Measurements from ENCODE around the gene WDR59. TPM values are rescaled to one million over a fixed set of nuclear protein-coding genes. Genes with fewer than 3 reads are reported as not detected.
"Not testable (repeated sequence)": the region's sequence is repeated elsewhere in the genome, so short reads cannot be mapped to it uniquely, and the experiment has no call there.

The WDR59 gene
- total RNA-seq, 1 donor from 2014 or later: 23.4 TPM

DNA sequence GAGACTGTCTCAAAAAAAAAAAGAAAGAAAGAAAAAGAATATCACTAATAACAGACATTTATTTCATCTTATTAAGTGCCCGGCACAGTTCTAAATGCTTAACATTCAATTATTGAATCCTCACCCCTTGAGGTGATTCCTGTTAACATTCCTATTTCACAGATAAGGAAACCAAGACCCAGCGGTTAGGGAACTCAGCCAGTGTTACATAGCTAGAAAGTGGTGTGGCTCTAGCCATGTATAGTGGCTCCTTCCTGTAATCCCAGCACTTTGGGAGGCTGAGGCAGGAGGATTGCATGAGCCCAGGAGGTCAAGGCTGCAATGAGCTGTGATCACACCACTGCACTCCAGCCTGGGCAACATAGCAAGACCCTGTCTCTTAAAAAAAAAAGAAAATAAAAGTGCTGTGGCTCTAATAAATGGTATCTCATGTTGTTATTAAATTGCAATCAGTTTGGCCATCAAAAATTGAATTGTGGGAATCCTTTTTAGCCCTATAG is 42.0 kb upstream of the WDR59 start:
- H3K4me3 ChIP-seq (ENCODE audit: low read depth, low read length): no peak overlapping the region
- H3K27me3 ChIP-seq (ENCODE audit: control insufficient read depth, insufficient read depth, low read length): no peaks in the 10 kb centered on the region
- no peaks in the 10 kb centered on the region for H3K36me3 ChIP-seq (ENCODE audit: control insufficient read depth, insufficient read depth, low read length)
- DNase-seq (ENCODE audit: low read depth): no peak
- TF ChIP-seq, protein P1, sequence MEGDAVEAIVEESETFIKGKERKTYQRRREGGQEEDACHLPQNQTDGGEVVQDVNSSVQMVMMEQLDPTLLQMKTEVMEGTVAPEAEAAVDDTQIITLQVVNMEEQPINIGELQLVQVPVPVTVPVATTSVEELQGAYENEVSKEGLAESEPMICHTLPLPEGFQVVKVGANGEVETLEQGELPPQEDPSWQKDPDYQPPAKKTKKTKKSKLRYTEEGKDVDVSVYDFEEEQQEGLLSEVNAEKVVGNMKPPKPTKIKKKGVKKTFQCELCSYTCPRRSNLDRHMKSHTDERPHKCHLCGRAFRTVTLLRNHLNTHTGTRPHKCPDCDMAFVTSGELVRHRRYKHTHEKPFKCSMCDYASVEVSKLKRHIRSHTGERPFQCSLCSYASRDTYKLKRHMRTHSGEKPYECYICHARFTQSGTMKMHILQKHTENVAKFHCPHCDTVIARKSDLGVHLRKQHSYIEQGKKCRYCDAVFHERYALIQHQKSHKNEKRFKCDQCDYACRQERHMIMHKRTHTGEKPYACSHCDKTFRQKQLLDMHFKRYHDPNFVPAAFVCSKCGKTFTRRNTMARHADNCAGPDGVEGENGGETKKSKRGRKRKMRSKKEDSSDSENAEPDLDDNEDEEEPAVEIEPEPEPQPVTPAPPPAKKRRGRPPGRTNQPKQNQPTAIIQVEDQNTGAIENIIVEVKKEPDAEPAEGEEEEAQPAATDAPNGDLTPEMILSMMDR (IDR thresholded peaks at IDR 0.05; ENCODE audit: insufficient read depth, low read length, poor library complexity, severe bottlenecking): no peak

- H3K27me3 ChIP-seq (ENCODE audit: control insufficient read depth, insufficient read depth, low read length); H3K4me3 ChIP-seq (ENCODE audit: low read depth, low read length); DNase-seq (ENCODE audit: low read depth); H3K36me3 ChIP-seq (ENCODE audit: control insufficient read depth, insufficient read depth, low read length): not testable (repeated sequence)
Observed at GRCh38 chr16:75026239-75026891, 41.4 kb upstream of the WDR59 start.

- no peak for DNase-seq (ENCODE audit: low read depth)
- H3K27me3 ChIP-seq (ENCODE audit: control insufficient read depth, insufficient read depth, low read length): no peaks in the 10 kb centered on the region
- no peak overlapping the region for H3K4me3 ChIP-seq (ENCODE audit: low read depth, low read length)
- no peaks in the 10 kb centered on the region for H3K36me3 ChIP-seq (ENCODE audit: control insufficient read depth, insufficient read depth, low read length)
- TF ChIP-seq, protein P1 (IDR thresholded peaks at IDR 0.05; ENCODE audit: insufficient read depth, low read length, poor library complexity, severe bottlenecking): no peak
Observed at GRCh38 chr16:75025761-75026160, 40.8 kb upstream of the WDR59 start.

DNA sequence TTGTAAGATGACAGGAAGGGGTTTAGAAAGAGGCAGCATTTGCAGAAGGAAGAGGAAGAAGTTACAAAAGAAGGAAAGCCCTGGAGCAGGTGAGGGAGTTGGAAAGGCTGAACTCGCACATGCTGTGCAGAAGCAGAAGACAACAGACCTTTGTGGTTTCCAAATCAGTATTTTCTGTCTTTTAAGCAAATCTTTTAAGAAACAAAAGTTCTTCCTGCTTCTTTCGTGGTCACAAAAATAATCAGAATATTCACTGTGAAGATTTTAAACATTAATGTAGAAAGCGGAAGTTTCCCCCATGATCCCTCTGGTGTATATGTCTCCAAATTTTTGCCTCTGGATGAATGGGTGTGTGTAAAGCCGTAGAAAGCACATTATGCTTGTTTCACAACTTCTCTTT is 39.7 kb upstream of the WDR59 start:
- DNase-seq (ENCODE audit: low read depth): no peak
- no peaks in the 10 kb centered on the region for H3K27me3 ChIP-seq (ENCODE audit: control insufficient read depth, insufficient read depth, low read length)
- H3K36me3 ChIP-seq (ENCODE audit: control insufficient read depth, insufficient read depth, low read length): no peaks in the 10 kb centered on the region
- TF ChIP-seq, protein P1 (IDR thresholded peaks at IDR 0.05; ENCODE audit: insufficient read depth, low read length, poor library complexity, severe bottlenecking): no peak
- no peak overlapping the region for H3K4me3 ChIP-seq (ENCODE audit: low read depth, low read length)

DNA sequence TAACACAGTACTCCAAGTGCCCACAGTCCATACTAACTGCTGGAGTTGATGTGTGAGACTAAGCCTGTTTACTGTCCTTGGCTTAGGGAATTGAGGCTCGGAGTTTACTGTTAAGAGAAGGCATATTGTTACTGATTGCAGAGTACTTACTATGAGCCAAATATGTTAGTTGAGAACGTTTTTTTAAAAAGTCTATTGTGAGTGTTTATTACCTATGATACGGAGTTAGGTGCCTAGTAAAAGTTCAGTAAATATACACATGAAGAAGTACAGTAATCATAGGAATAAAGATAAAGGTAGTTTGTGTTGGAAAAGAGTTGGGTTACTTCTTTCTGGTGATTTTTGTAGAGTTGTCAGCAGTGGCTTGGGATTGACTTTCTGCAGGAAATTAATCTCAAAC is 39.3 kb upstream of the WDR59 start:
- no peak overlapping the region for H3K4me3 ChIP-seq (ENCODE audit: low read depth, low read length)
- TF ChIP-seq, protein P1 (IDR thresholded peaks at IDR 0.05; ENCODE audit: insufficient read depth, low read length, poor library complexity, severe bottlenecking): no peak
- DNase-seq (ENCODE audit: low read depth): no peak
- H3K27me3 ChIP-seq (ENCODE audit: control insufficient read depth, insufficient read depth, low read length): no peaks in the 10 kb centered on the region
- H3K36me3 ChIP-seq (ENCODE audit: control insufficient read depth, insufficient read depth, low read length): no peaks in the 10 kb centered on the region

- Histone ChIP-seq H3K4me3 (ENCODE audit: low read depth, low read length) (no peak overlapping the region), H3K27me3 (ENCODE audit: control insufficient read depth, insufficient read depth, low read length) (no peaks in the 10 kb centered on the region), H3K36me3 (ENCODE audit: control insufficient read depth, insufficient read depth, low read length) (no peaks in the 10 kb centered on the region)
- TF ChIP-seq, protein P1 (IDR thresholded peaks at IDR 0.05; ENCODE audit: insufficient read depth, low read length, poor library complexity, severe bottlenecking): no peak
- DNase-seq (ENCODE audit: low read depth): no peak
Observed at GRCh38 chr16:75023009-75023408, 38.1 kb upstream of the WDR59 start.

Measured in kidney epithelial cell (primary cell).